ENCODE measurements around the gene NELFCD. TPM values are rescaled to one million over a fixed set of nuclear protein-coding genes. Genes with fewer than 3 reads are reported as not detected.

The NELFCD gene
- total RNA-seq, 1 donor from 2014 or later, result 70.4 TPM

- Histone ChIP-seq H2AFZ (ENCODE audit: low read depth, low read length) (no peak overlapping the region), H3K9me3 (ENCODE audit: insufficient read depth, low read depth, low read length) (no peaks in the 10 kb centered on the region), H3K4me1 (ENCODE audit: insufficient read depth, low read length) (peaks cover 41% of the 10 kb centered on the region), H3K27ac (ENCODE audit: low read depth, low read length) (no peak overlapping the region), H4K20me1 (ENCODE audit: insufficient read depth, low read length) (no peaks in the 10 kb centered on the region), H3K9ac (ENCODE audit: low read length) (no peak overlapping the region), H3K4me3 (ENCODE audit: insufficient read depth, low read depth, low read length) (no peak overlapping the region), H3K79me2 (ENCODE audit: insufficient read depth, low read length) (no peaks in the 10 kb centered on the region), H3K27me3 (ENCODE audit: insufficient read depth, low read length) (no peaks in the 10 kb centered on the region), H3K36me3 (ENCODE audit: insufficient read depth, low read length) (no peaks in the 10 kb centered on the region), H3K4me2 (ENCODE audit: low read length) (peak overlapping the region; percentile 54)
- H3K27me3 Mint-ChIP-seq (ENCODE audit: low read depth, unreplicated experiment), result no peaks in the 10 kb centered on the region
- no peak for TF ChIP-seq CTCF (IDR thresholded peaks at IDR 0.05; ENCODE audit: insufficient read depth, low read depth, low read length)
- no peak for TF ChIP-seq EZH2 (IDR thresholded peaks at IDR 0.05; ENCODE audit: insufficient read depth, low read length)
- DNase-seq (ENCODE audit: low read depth), result no peak
- no peaks in the 10 kb centered on the region for H3K9me3 Mint-ChIP-seq (ENCODE audit: unreplicated experiment)
- no peak overlapping the region for H3K4me3 Mint-ChIP-seq (ENCODE audit: unreplicated experiment)
- H3K4me1 Mint-ChIP-seq (ENCODE audit: low read depth, unreplicated experiment), result peaks cover 34% of the 10 kb centered on the region
- no peaks in the 10 kb centered on the region for H3K36me3 Mint-ChIP-seq (ENCODE audit: low read depth, unreplicated experiment)
- FAIRE-seq, result no peak
- no peak overlapping the region for H3K27ac Mint-ChIP-seq (ENCODE audit: unreplicated experiment)
These were observed 33.8 kb downstream of the NELFCD start for GRCh38 chr20:59014680-59015389.

- Mint-ChIP-seq H3K4me1 (ENCODE audit: low read depth, unreplicated experiment) (peaks cover 29% of the 10 kb centered on the region), H3K9me3 (ENCODE audit: unreplicated experiment) (no peaks in the 10 kb centered on the region), H3K36me3 (ENCODE audit: low read depth, unreplicated experiment) (no peaks in the 10 kb centered on the region), H3K27ac (ENCODE audit: unreplicated experiment) (no peak overlapping the region), H3K27me3 (ENCODE audit: low read depth, unreplicated experiment) (no peaks in the 10 kb centered on the region), H3K4me3 (ENCODE audit: unreplicated experiment) (no peak overlapping the region)
- no peak overlapping the region for H3K27ac ChIP-seq (ENCODE audit: low read depth, low read length)
- H3K9ac ChIP-seq (ENCODE audit: low read length), result no peak overlapping the region
- H3K79me2 ChIP-seq (ENCODE audit: insufficient read depth, low read length), result no peaks in the 10 kb centered on the region
- FAIRE-seq (no peak), DNase-seq (ENCODE audit: low read depth) (no peak)
- no peaks in the 10 kb centered on the region for H3K36me3 ChIP-seq (ENCODE audit: insufficient read depth, low read length)
- H3K9me3 ChIP-seq (ENCODE audit: insufficient read depth, low read depth, low read length), result no peaks in the 10 kb centered on the region
- H4K20me1 ChIP-seq (ENCODE audit: insufficient read depth, low read length), result no peaks in the 10 kb centered on the region
- H3K4me1 ChIP-seq (ENCODE audit: insufficient read depth, low read length), result peaks cover 38% of the 10 kb centered on the region
- H3K4me2 ChIP-seq (ENCODE audit: low read length), result no peak overlapping the region
- H3K4me3 ChIP-seq (ENCODE audit: insufficient read depth, low read depth, low read length), result no peak overlapping the region
- no peaks in the 10 kb centered on the region for H3K27me3 ChIP-seq (ENCODE audit: insufficient read depth, low read length)
- TF ChIP-seq EZH2 (IDR thresholded peaks at IDR 0.05; ENCODE audit: insufficient read depth, low read length) (no peak), CTCF (IDR thresholded peaks at IDR 0.05; ENCODE audit: insufficient read depth, low read depth, low read length) (no peak)
- no peak overlapping the region for H2AFZ ChIP-seq (ENCODE audit: low read depth, low read length)
These were observed 34.4 kb downstream of the NELFCD start for GRCh38 chr20:59015411-59015810.

Measured in astrocyte (in vitro differentiated cells and primary cell).